Rectal smooth muscle tissue (tissue), 1 donor: ENCODE results near the gene SND1.

Experiments used
- H3K27ac ChIP-seq: one replicate; pipeline ENCODE4 v1.7.0; 2013; ENCODE audit warnings: low read depth, low read length, inconsistent platforms
- H3K27me3 ChIP-seq: one replicate; pipeline ENCODE4 v1.7.0; 2013; ENCODE audit warnings: low read length; ENCODE audit not compliant: control insufficient read depth, insufficient read depth
- H3K36me3 ChIP-seq: one replicate; pipeline ENCODE4 v1.7.0; 2013; ENCODE audit warnings: low read length; ENCODE audit not compliant: control insufficient read depth, insufficient read depth
- H3K4me1 ChIP-seq: one replicate; pipeline ENCODE4 v1.7.0; 2013; ENCODE audit warnings: low read length; ENCODE audit not compliant: control insufficient read depth, insufficient read depth
- H3K4me3 ChIP-seq: one replicate; pipeline ENCODE4 v1.7.0; 2013; ENCODE audit warnings: low read length
- H3K9ac ChIP-seq: one replicate; pipeline ENCODE4 v1.7.0; 2013; ENCODE audit warnings: low read length

Gene SND1

GRCh38 chr7:127810113-127810512 is 158.1 kb downstream of the SND1 start:
- Histone ChIP-seq H3K4me1 (no peaks in the 10 kb centered on the region), H3K36me3 (no peaks in the 10 kb centered on the region), H3K27ac (no peak overlapping the region)

GRCh38 chr7:127810696-127811660 is 159.0 kb downstream of the SND1 start:
- Histone ChIP-seq H3K36me3 (no peaks in the 10 kb centered on the region), H3K9ac (no peak overlapping the region), H3K4me3 (no peak overlapping the region), H3K27ac (no peak overlapping the region), H3K4me1 (no peaks in the 10 kb centered on the region), H3K27me3 (no peaks in the 10 kb centered on the region)

More at GRCh38 chr7:127810113-127810512, 158.1 kb downstream of the SND1 start:
- H3K9ac ChIP-seq, result no peak overlapping the region
- no peak overlapping the region for H3K4me3 ChIP-seq
- H3K27me3 ChIP-seq, result no peaks in the 10 kb centered on the region

- Histone ChIP-seq H3K36me3 (no peaks in the 10 kb centered on the region), H3K27ac (no peak overlapping the region), H3K4me1 (no peaks in the 10 kb centered on the region)
Measured at GRCh38 chr7:127812540-127812939, 160.5 kb downstream of the SND1 start.

GRCh38 chr7:127813991-127814541 is 162.1 kb downstream of the SND1 start:
- no peaks in the 10 kb centered on the region for H3K4me1 ChIP-seq
- no peaks in the 10 kb centered on the region for H3K27me3 ChIP-seq
- no peak overlapping the region for H3K4me3 ChIP-seq
- no peak overlapping the region for H3K27ac ChIP-seq
- H3K9ac ChIP-seq, result no peak overlapping the region
- no peaks in the 10 kb centered on the region for H3K36me3 ChIP-seq

More at GRCh38 chr7:127812540-127812939, 160.5 kb downstream of the SND1 start:
- H3K9ac ChIP-seq, result no peak overlapping the region
- H3K4me3 ChIP-seq, result no peak overlapping the region
- no peaks in the 10 kb centered on the region for H3K27me3 ChIP-seq

GRCh38 chr7:127815631-127816145 is 163.7 kb downstream of the SND1 start:
- Histone ChIP-seq H3K27ac (no peak overlapping the region), H3K27me3 (no peaks in the 10 kb centered on the region), H3K9ac (no peak overlapping the region), H3K4me3 (no peak overlapping the region), H3K36me3 (no peaks in the 10 kb centered on the region), H3K4me1 (no peaks in the 10 kb centered on the region)

GRCh38 chr7:127816354-127817190 is 164.6 kb downstream of the SND1 start:
- no peaks in the 10 kb centered on the region for H3K36me3 ChIP-seq
- no peak overlapping the region for H3K27ac ChIP-seq

GRCh38 chr7:127817466-127817865 is 165.5 kb downstream of the SND1 start:
- no peak overlapping the region for H3K27ac ChIP-seq
- no peaks in the 10 kb centered on the region for H3K36me3 ChIP-seq
- H3K4me1 ChIP-seq, result no peaks in the 10 kb centered on the region

More at GRCh38 chr7:127816354-127817190, 164.6 kb downstream of the SND1 start:
- Histone ChIP-seq H3K4me3 (no peak overlapping the region), H3K9ac (no peak overlapping the region), H3K4me1 (no peaks in the 10 kb centered on the region), H3K27me3 (no peaks in the 10 kb centered on the region)

GRCh38 chr7:127818306-127818705 is 166.3 kb downstream of the SND1 start:
- Histone ChIP-seq H3K27me3 (no peaks in the 10 kb centered on the region), H3K36me3 (no peaks in the 10 kb centered on the region), H3K9ac (no peak overlapping the region), H3K27ac (no peak overlapping the region), H3K4me1 (no peaks in the 10 kb centered on the region), H3K4me3 (no peak overlapping the region)

More at GRCh38 chr7:127817466-127817865, 165.5 kb downstream of the SND1 start:
- Histone ChIP-seq H3K27me3 (no peaks in the 10 kb centered on the region), H3K4me3 (no peak overlapping the region), H3K9ac (no peak overlapping the region)

GRCh38 chr7:127819975-127820731 is 168.2 kb downstream of the SND1 start:
- H3K27me3 ChIP-seq, result no peaks in the 10 kb centered on the region
- H3K27ac ChIP-seq, result no peak overlapping the region
- H3K36me3 ChIP-seq, result no peaks in the 10 kb centered on the region
- H3K4me1 ChIP-seq, result no peaks in the 10 kb centered on the region
- H3K4me3 ChIP-seq, result no peak overlapping the region
- no peak overlapping the region for H3K9ac ChIP-seq

- Histone ChIP-seq H3K27me3 (no peaks in the 10 kb centered on the region), H3K9ac (no peak overlapping the region), H3K4me3 (no peak overlapping the region), H3K4me1 (no peaks in the 10 kb centered on the region), H3K36me3 (no peaks in the 10 kb centered on the region), H3K27ac (no peak overlapping the region)
Measured at GRCh38 chr7:127820732-127821085, 168.7 kb downstream of the SND1 start.

GRCh38 chr7:127821146-127821545 is 169.2 kb downstream of the SND1 start:
- H3K27ac ChIP-seq, result no peak overlapping the region
- H3K4me1 ChIP-seq, result no peaks in the 10 kb centered on the region
- H3K9ac ChIP-seq, result no peak overlapping the region
- no peaks in the 10 kb centered on the region for H3K27me3 ChIP-seq
- no peaks in the 10 kb centered on the region for H3K36me3 ChIP-seq
- H3K4me3 ChIP-seq, result no peak overlapping the region
